Keratinocyte (primary cell): ENCODE data around the gene HDGFL2. TPM values are rescaled to one million over a fixed set of nuclear protein-coding genes. Genes with fewer than 3 reads are reported as not detected.

Experiments used
- DNase-seq: peaks from one replicate; pipeline ENCODE4 v3.0.0-alpha.2; 2011; ENCODE audit warnings: low read depth, missing footprints, low spot score
- FAIRE-seq: peaks from 2 replicates; lab custom pipeline; 2011; peaks lifted over from hg19 to GRCh38; lab: Jason Lieb, UNC
- H2AFZ ChIP-seq: 2 replicates; pipeline ENCODE4 v1.6.0; 2012; ENCODE audit warnings: low read length, control low read depth, inconsistent platforms; ENCODE audit not compliant: control insufficient read depth
- H3K27ac ChIP-seq: 2 replicates; pipeline ENCODE4 v1.5.1; 2011; ENCODE audit warnings: low read length; ENCODE audit not compliant: control insufficient read depth, insufficient read depth
- H3K27me3 ChIP-seq: 3 replicates; pipeline ENCODE4 v1.6.0; 2011; ENCODE audit warnings: low read length; ENCODE audit not compliant: control insufficient read depth, insufficient read depth; ENCODE audit errors: extremely low read depth
- H3K36me3 ChIP-seq, 2 experiments: 2 replicates in 1 of 2; 3 replicates in 1 of 2; pipeline ENCODE4 v1.5.1; 2011; ENCODE audit warnings: low read length in 2 of 2, mild to moderate bottlenecking in 1 of 2; ENCODE audit not compliant: control insufficient read depth in 2 of 2, insufficient read depth in 2 of 2; ENCODE audit errors: extremely low read depth in 1 of 2
- H3K4me1 ChIP-seq: 3 replicates; pipeline ENCODE4 v1.5.1; 2011; ENCODE audit warnings: low read length; ENCODE audit not compliant: control insufficient read depth, insufficient read depth; ENCODE audit errors: extremely low read depth
- H3K4me2 ChIP-seq: 3 replicates; pipeline ENCODE4 v1.6.0; 2011; ENCODE audit warnings: low read depth, low read length; ENCODE audit not compliant: control insufficient read depth, insufficient read depth; ENCODE audit errors: extremely low read depth
- H3K4me3 ChIP-seq, 3 experiments: fragments of 200-600 bp in 1 of 3; sonication (generic) in 1 of 3; 2 replicates in 2 of 3; 3 replicates in 1 of 3; pipeline ENCODE4 v1.5.1; 2011 to 2016; ENCODE audit warnings: low read length in 3 of 3, mild to moderate bottlenecking in 3 of 3, control low read depth in 2 of 3, inconsistent platforms in 1 of 3, low read depth in 1 of 3, mixed read lengths in 1 of 3, mixed run types in 1 of 3, moderate library complexity in 1 of 3; ENCODE audit not compliant: control insufficient read depth in 2 of 3, insufficient read depth in 2 of 3; ENCODE audit errors: extremely low read depth in 1 of 3
- H3K79me2 ChIP-seq: 2 replicates; pipeline ENCODE4 v1.6.0; 2012; ENCODE audit warnings: low read length; ENCODE audit not compliant: control insufficient read depth, insufficient read depth
- H3K9ac ChIP-seq: 3 replicates; pipeline ENCODE4 v1.6.0; 2011; ENCODE audit warnings: low read length; ENCODE audit not compliant: control insufficient read depth, insufficient read depth; ENCODE audit errors: extremely low read depth
- H3K9me1 ChIP-seq: 3 replicates; pipeline ENCODE4 v1.6.0; 2011; ENCODE audit warnings: low read length; ENCODE audit not compliant: control insufficient read depth, insufficient read depth; ENCODE audit errors: extremely low read depth
- H3K9me3 ChIP-seq: 2 replicates; pipeline ENCODE4 v1.5.1; 2012; ENCODE audit warnings: low read depth, low read length; ENCODE audit not compliant: control insufficient read depth
- H4K20me1 ChIP-seq: 3 replicates; pipeline ENCODE4 v1.6.0; 2011; ENCODE audit warnings: low read length; ENCODE audit not compliant: control insufficient read depth, insufficient read depth; ENCODE audit errors: extremely low read depth
- EZH2 ChIP-seq: IDR thresholded peaks from one replicate; pipeline ENCODE4 v1.6.1; 2012; ENCODE audit warnings: inconsistent platforms, mild to moderate bottlenecking, low read length, moderate library complexity
- dilution Hi-C: fragments of 300-500 bp; cut with MboI; formaldehyde crosslinking; loops from one replicate; pipeline ENCODE4 v1.7.0; 2020; ENCODE audit warnings: low sequenced_read_pairs; ENCODE audit not compliant: extremely low pct_ligation_motif_present
- polyA plus RNA-seq, 5 experiments: library from polyadenylated mRNA; depleted of rRNA in 3 of 5; stranded (reverse) in 3 of 5; stranded (forward) in 1 of 5; unstranded in 1 of 5; fragments of >200 nt; gene quantifications; 1 replicate in 1 of 5; 2 replicates in 3 of 5; 3 replicates in 1 of 5; pipeline versions ENCODE4 v1.2.1 to v1.2.3, GENCODE V29; 2011 to 2012; ENCODE audit warnings: missing spikeins in 2 of 5, low read depth in 1 of 5, low replicate concordance in 1 of 5
- TF ChIP-seq, protein P1 (sequence below), 3 experiments: IDR thresholded peaks in 1 of 3; conservative IDR thresholded peaks in 1 of 3; optimal IDR thresholded peaks in 1 of 3; 2 replicates in 2 of 3; 3 replicates in 1 of 3; pipeline versions ENCODE3 to v1.5.1; 2011; ENCODE audit warnings: low read length in 3 of 3, mild to moderate bottlenecking in 3 of 3, moderate library complexity in 2 of 3, control low read depth in 1 of 3, inconsistent platforms in 1 of 3; ENCODE audit not compliant: insufficient read depth in 2 of 3; ENCODE audit errors: extremely low read depth in 1 of 3

HDGFL2 gene
- polyA plus RNA-seq, 1 donor (not counting 4 experiments of a cell fraction or from before 2014, with no cell fraction given), result 19.5 TPM

- FAIRE-seq (no peak), DNase-seq (no peak)
- no peaks in the 10 kb centered on the region for H3K79me2 ChIP-seq
- H3K9ac ChIP-seq, result no peak overlapping the region
- no peaks in the 10 kb centered on the region for H3K27me3 ChIP-seq
- no peak overlapping the region for H2AFZ ChIP-seq
- no peak overlapping the region for H3K4me3 ChIP-seq
- TF ChIP-seq EZH2, result no peak
- TF ChIP-seq, protein P1, sequence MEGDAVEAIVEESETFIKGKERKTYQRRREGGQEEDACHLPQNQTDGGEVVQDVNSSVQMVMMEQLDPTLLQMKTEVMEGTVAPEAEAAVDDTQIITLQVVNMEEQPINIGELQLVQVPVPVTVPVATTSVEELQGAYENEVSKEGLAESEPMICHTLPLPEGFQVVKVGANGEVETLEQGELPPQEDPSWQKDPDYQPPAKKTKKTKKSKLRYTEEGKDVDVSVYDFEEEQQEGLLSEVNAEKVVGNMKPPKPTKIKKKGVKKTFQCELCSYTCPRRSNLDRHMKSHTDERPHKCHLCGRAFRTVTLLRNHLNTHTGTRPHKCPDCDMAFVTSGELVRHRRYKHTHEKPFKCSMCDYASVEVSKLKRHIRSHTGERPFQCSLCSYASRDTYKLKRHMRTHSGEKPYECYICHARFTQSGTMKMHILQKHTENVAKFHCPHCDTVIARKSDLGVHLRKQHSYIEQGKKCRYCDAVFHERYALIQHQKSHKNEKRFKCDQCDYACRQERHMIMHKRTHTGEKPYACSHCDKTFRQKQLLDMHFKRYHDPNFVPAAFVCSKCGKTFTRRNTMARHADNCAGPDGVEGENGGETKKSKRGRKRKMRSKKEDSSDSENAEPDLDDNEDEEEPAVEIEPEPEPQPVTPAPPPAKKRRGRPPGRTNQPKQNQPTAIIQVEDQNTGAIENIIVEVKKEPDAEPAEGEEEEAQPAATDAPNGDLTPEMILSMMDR (optimal IDR thresholded peaks at IDR 0.05 in 1 of 3, IDR thresholded peaks at IDR 0.05 in 1 of 3, conservative IDR thresholded peaks at IDR 0.05 in 1 of 3; ENCODE audit: extremely low read depth in 1 of 3, insufficient read depth in 2 of 3, low read length in 3 of 3), result no peak
- H3K9me1 ChIP-seq, result no peaks in the 10 kb centered on the region
- H3K4me2 ChIP-seq, result no peak overlapping the region
- H3K4me1 ChIP-seq, result no peaks in the 10 kb centered on the region
- no peaks in the 10 kb centered on the region for H4K20me1 ChIP-seq
- dilution Hi-C loops, result no loop called here
- H3K27ac ChIP-seq, result no peak overlapping the region
- peaks cover 9 to 22% of the 10 kb centered on the region in 2 experiments for H3K36me3 ChIP-seq
- no peaks in the 10 kb centered on the region for H3K9me3 ChIP-seq
These were observed 35.0 kb upstream of the HDGFL2 start for GRCh38 chr19:4437103-4437502.

- TF ChIP-seq EZH2, result no peak
- TF ChIP-seq, protein P1 (optimal IDR thresholded peaks at IDR 0.05 in 1 of 3, IDR thresholded peaks at IDR 0.05 in 1 of 3, conservative IDR thresholded peaks at IDR 0.05 in 1 of 3; ENCODE audit: extremely low read depth in 1 of 3, insufficient read depth in 2 of 3, low read length in 3 of 3), result no peak
- Histone ChIP-seq H3K79me2 (no peaks in the 10 kb centered on the region), H3K4me3 (no peak overlapping the region), H3K36me3 (peaks cover 11 to 26% of the 10 kb centered on the region in 2 experiments), H3K27me3 (no peaks in the 10 kb centered on the region), H4K20me1 (no peaks in the 10 kb centered on the region), H3K9me1 (no peaks in the 10 kb centered on the region), H3K9ac (no peak overlapping the region), H2AFZ (no peak overlapping the region), H3K4me1 (no peaks in the 10 kb centered on the region), H3K4me2 (no peak overlapping the region), H3K27ac (no peak overlapping the region), H3K9me3 (no peaks in the 10 kb centered on the region)
- DNase-seq, result no peak
- FAIRE-seq, result no peak
- dilution Hi-C loops, result no loop called here
These were observed 32.9 kb upstream of the HDGFL2 start for GRCh38 chr19:4439243-4439642.
